Measurements from ENCODE around the gene GTF3C6. TPM values are rescaled to one million over a fixed set of nuclear protein-coding genes. Genes with fewer than 3 reads are reported as not detected.

Gene GTF3C6
- total and polyA plus RNA-seq, 10 of the 15 experiments (the other 5 are each of a cell fraction or from before 2014, with no cell fraction given): 42.8 to 261 (median 116) TPM

DNA sequence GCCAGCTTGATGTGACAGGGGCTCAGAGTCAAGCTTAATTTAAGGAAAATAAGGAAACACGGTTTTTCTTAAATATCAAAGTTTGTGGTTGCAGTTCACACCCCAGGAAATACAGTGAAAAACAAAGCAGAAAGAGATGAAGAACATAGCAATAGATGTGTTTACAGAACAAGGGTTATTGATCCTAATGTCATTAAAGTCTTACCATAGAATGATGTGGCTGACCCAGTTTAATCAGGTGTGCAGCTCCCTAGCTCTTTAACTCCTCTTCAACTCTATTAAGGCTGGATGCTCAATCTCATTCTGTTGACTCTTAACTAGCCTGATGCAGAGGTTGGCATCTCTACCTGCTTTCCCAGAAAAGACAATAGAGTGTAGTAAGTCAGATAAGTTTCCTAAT, 7.5 kb upstream of the GTF3C6 start:
- ChIA-PET POLR2A (interaction anchor here (1.5 kb wide), 1 partner anchor 9 kb away, joined by 3 read pairs; no protein-coding TSS in a partner anchor), SMC1A (ENCODE audit: uncharacterized antibody, unreplicated experiment) (interaction anchor here (0.8 to 9.2 kb wide), 5 partner anchors 72 to 422 kb away, joined by 3 to 117 read pairs (median 3); no protein-coding TSS in a partner anchor), RAD21 (ENCODE audit: unreplicated experiment) (interaction anchor here (0.6 to 5.7 kb wide), 5 partner anchors 152 to 426 kb away, joined by 3 to 71 read pairs (median 3); no protein-coding TSS in a partner anchor), CTCF (interaction anchor here (0.7 to 5.8 kb wide), 14 partner anchors 9 to 494 kb away, joined by 3 to 91 read pairs (median 5); no protein-coding TSS in a partner anchor)
- intact Hi-C loops (cut with micrococcal nuclease; ENCODE audit: unreplicated experiment): no loop called here
- Histone ChIP-seq H4K20me1 (ENCODE audit: control insufficient read depth, insufficient read depth) (no peaks in the 10 kb centered on the region), H3K4me1 (ENCODE audit: control insufficient read depth, insufficient read depth, low read length) (no peaks in the 10 kb centered on the region), H3K9me3 (replicated peaks; ENCODE audit: control insufficient read depth, insufficient read depth, low read length) (no peaks in the 10 kb centered on the region), H3K36me3 (ENCODE audit: control insufficient read depth in 2 of 2, insufficient read depth in 2 of 2, low read length in 1 of 2) (no peaks in the 10 kb centered on the region), H3K27me3 (replicated peaks in 1 of 2; ENCODE audit: control insufficient read depth in 2 of 2, insufficient read depth in 2 of 2, low read length in 1 of 2) (no peaks in the 10 kb centered on the region), H2AFZ (ENCODE audit: control insufficient read depth, low read depth, low read length) (no peak overlapping the region), H3K27ac (ENCODE audit: control insufficient read depth, insufficient read depth) (no peak overlapping the region), H3K4me3 (no peak overlapping the region), H3K4me2 (ENCODE audit: control insufficient read depth, insufficient read depth) (no peak overlapping the region), H3K9ac (ENCODE audit: control insufficient read depth, insufficient read depth, low read length) (no peak overlapping the region), H3K79me2 (ENCODE audit: control insufficient read depth, insufficient read depth, low read length) (no peaks in the 10 kb centered on the region)
- WGBS (ENCODE audit: insufficient coverage, insufficient replicate concordance, low lambda C conversion rate, missing lambda C conversion rate): 47% methylated on average over 1 of the region's 1 CpG
- FAIRE-seq: no peak
- no peak for DNase-seq (ENCODE audit: low read depth, low spot score)
- in situ Hi-C loops (cut with MboI): no loop called here
- no TSS peak for BruUV-seq (replicated peaks)
- ATAC-seq: no peak
- TF ChIP-seq RELA (IDR thresholded peaks at IDR 0.05; ENCODE audit: borderline replicate concordance, partially characterized antibody) (no peak), MXI1 (IDR thresholded peaks at IDR 0.05; ENCODE audit: low read depth, low read length) (no peak), NFYA (IDR thresholded peaks at IDR 0.05; ENCODE audit: borderline replicate concordance, low read depth, low read length) (no peak), WRNIP1 (IDR thresholded peaks at IDR 0.05; ENCODE audit: borderline replicate concordance, low read depth, low read length) (no peak), ZNF207 (IDR thresholded peaks at IDR 0.05; ENCODE audit: borderline replicate concordance) (no peak), TCF3 (IDR thresholded peaks at IDR 0.05; ENCODE audit: borderline replicate concordance, insufficient read depth, low read depth, low read length) (no peak), ZSCAN29 (IDR thresholded peaks at IDR 0.05) (no peak), CEBPB (IDR thresholded peaks at IDR 0.05; ENCODE audit: borderline replicate concordance in 1 of 2, low read depth in 2 of 2, low read length in 2 of 2) (no peak), EGR1 (IDR thresholded peaks at IDR 0.05; ENCODE audit: borderline replicate concordance in 1 of 2, low read depth in 2 of 2, low read length in 2 of 2) (no peak), CREM (IDR thresholded peaks at IDR 0.05; ENCODE audit: low read depth) (no peak), SIN3A (IDR thresholded peaks at IDR 0.05; ENCODE audit: low read depth, low read length) (no peak), SP1 (IDR thresholded peaks at IDR 0.05; ENCODE audit: low read depth, low read length) (no peak), RB1 (IDR thresholded peaks at IDR 0.05; ENCODE audit: borderline replicate concordance) (no peak), ATF7 (IDR thresholded peaks at IDR 0.05; ENCODE audit: low read depth) (no peak)
- TF ChIP-seq, protein P1, sequence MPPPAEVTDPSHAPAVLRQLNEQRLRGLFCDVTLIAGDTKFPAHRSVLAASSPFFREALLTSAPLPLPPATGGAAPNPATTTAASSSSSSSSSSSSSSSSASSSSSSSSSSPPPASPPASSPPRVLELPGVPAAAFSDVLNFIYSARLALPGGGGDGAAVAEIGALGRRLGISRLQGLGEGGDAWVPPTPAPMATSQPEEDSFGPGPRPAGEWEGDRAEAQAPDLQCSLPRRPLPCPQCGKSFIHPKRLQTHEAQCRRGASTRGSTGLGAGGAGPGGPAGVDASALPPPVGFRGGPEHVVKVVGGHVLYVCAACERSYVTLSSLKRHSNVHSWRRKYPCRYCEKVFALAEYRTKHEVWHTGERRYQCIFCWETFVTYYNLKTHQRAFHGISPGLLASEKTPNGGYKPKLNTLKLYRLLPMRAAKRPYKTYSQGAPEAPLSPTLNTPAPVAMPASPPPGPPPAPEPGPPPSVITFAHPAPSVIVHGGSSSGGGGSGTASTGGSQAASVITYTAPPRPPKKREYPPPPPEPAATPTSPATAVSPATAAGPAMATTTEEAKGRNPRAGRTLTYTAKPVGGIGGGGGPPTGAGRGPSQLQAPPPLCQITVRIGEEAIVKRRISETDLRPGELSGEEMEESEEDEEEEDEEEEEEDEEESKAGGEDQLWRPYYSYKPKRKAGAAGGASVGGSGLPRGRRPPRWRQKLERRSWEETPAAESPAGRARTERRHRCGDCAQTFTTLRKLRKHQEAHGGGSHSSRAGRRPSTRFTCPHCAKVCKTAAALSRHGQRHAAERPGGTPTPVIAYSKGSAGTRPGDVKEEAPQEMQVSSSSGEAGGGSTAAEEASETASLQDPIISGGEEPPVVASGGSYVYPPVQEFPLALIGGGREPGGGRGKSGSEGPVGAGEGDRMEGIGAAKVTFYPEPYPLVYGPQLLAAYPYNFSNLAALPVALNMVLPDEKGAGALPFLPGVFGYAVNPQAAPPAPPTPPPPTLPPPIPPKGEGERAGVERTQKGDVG (CRISPR knock-in tag; IDR thresholded peaks at IDR 0.05): no peak
- TF ChIP-seq, protein P2, sequence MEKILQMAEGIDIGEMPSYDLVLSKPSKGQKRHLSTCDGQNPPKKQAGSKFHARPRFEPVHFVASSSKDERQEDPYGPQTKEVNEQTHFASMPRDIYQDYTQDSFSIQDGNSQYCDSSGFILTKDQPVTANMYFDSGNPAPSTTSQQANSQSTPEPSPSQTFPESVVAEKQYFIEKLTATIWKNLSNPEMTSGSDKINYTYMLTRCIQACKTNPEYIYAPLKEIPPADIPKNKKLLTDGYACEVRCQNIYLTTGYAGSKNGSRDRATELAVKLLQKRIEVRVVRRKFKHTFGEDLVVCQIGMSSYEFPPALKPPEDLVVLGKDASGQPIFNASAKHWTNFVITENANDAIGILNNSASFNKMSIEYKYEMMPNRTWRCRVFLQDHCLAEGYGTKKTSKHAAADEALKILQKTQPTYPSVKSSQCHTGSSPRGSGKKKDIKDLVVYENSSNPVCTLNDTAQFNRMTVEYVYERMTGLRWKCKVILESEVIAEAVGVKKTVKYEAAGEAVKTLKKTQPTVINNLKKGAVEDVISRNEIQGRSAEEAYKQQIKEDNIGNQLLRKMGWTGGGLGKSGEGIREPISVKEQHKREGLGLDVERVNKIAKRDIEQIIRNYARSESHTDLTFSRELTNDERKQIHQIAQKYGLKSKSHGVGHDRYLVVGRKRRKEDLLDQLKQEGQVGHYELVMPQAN (conservative IDR thresholded peaks at IDR 0.05): no peak

Data from GM12878 (cell line).